ENCODE measurements around the gene JAM3.

Gene JAM3

DNA sequence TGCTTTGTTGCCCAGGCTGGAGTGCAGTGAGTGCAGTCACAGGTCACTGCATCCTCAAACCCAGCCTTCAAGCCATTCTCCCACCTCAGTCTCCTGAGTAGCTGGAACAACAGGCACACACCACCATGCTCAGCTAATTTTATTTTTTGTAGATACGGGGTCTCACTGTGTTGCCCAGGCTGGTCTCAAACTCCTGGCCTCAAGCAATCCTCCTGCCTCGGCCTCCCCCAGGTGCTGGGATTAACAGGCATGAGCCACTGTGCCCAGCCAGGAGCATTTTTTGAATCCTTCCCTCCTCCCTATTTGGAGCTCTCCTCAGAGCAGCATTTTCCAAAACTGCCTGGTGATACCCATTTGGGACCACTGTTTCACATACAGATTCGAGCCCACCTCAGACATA lies 77.7 kb downstream of the JAM3 start:
- no peak for DNase-seq (ENCODE audit: low read depth)

DNA sequence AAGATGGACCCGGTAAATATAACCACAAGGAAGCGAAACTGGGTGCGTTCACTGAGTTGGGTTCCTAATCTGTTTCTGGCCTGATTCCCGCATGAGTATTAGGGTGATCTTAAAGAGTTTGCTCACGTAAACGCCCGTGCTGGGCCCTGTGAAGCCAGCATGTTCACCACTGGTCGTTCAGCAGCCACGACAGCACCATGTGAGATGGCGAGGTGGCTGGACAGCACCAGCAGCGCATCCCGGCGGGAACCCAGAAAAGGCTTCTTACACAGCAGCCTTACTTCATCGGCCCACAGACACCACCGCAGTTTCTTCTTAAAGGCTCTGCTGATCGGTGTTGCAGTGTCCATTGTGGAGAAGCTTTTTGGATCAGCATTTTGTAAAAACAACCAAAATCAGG lies 80.5 kb downstream of the JAM3 start:
- DNase-seq (ENCODE audit: low read depth), result no peak

DNA sequence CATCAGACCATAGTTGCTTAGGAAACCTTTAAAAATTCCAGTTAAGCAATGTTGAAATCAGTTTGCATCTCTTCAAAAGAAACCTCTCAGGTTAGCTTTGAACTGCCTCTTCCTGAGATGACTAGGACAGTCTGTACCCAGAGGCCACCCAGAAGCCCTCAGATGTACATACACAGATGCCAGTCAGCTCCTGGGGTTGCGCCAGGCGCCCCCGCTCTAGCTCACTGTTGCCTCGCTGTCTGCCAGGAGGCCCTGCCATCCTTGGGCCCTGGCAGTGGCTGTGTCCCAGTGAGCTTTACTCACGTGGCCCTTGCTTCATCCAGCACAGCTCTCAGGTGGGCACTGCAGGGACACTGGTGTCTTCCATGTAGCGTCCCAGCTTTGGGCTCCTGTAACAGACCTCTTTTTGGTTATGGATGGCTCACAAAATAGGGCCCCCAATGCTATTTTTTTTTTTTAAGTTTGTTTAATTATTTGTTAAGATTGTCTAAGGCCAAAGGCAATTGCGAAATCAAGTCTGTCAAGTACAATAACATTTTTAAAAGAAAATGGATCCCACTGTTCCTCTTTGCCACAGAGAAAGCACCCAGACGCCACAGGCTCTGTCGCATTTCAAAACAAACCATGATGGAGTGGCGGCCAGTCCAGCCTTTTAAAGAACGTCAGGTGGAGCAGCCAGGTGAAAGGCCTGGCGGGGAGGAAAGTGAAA lies 81.5 kb downstream of the JAM3 start:
- DNase-seq (ENCODE audit: low read depth), result no peak

DNA sequence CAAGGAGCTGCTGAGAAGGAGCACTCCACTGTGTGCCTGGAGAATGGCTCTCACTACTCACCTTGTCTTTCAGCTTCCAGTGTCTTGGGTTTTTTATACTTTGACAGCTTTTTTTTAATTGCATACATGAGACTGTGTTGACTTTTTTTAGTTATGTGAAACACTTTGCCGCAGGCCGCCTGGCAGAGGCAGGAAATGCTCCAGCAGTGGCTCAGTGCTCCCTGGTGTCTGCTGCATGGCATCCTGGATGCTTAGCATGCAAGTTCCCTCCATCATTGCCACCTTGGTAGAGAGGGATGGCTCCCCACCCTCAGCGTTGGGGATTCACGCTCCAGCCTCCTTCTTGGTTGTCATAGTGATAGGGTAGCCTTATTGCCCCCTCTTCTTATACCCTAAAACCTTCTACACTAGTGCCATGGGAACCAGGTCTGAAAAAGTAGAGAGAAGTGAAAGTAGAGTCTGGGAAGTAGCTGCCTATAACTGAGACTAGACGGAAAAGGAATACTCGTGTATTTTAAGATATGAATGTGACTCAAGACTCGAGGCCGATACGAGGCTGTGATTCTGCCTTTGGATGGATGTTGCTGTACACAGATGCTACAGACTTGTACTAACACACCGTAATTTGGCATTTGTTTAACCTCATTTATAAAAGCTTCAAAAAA lies 82.3 kb downstream of the JAM3 start:
- no peak for DNase-seq (ENCODE audit: low read depth)

DNA sequence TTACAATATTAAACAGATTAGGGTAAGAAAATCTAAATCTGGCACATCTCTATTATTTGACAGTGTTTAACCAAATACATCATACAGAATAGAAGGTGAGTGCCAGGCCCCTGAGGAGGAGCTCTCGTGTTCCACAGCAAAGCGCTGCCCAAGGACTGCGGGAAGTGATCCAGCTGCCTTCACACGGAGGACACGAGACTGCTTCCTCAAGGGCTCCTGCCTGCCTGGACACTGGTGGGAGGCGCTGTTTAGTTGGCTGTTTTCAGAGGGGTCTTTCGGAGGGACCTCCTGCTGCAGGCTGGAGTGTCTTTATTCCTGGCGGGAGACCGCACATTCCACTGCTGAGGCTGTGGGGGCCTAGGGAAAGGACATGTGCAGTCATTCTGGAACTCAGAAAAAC lies 83.8 kb downstream of the JAM3 start:
- DNase-seq (ENCODE audit: low read depth), result no peak

DNA sequence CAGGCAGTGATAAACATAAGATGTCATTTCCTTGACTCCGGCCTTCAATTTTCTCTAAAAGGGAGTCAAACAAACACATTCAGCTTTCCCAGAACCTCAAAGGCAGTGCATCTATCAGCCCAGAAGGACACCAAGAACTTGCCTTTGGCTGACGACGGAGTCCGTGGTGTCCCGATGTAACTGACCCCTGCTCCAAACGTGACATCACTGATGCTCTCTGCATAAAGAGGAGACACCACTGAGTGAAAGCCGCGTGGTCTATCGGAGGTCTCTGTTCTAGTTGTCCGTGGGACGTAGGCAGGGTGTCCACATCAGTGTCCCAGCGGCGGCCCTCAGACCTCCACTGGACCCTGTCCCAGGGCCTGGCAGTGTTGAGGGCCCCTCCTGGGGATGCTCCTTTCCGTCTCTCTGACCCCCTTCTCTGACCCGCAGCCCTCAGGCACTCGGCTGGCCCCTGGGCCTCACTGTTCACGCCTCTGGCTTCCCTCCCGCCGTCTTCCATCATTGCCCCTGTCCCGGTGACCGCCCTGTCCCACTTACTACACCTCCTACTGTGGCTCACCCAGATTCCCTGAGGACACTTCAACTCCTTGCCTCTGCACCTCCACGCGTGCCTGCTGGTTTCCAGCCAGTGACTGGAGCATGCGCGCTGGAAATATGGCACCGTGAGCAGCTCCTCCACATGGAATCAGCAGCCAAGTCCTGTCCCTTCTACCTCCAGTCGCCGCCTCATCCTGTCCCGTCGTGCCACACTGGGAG lies 84.5 kb downstream of the JAM3 start:
- no peak for DNase-seq (ENCODE audit: low read depth)

DNA sequence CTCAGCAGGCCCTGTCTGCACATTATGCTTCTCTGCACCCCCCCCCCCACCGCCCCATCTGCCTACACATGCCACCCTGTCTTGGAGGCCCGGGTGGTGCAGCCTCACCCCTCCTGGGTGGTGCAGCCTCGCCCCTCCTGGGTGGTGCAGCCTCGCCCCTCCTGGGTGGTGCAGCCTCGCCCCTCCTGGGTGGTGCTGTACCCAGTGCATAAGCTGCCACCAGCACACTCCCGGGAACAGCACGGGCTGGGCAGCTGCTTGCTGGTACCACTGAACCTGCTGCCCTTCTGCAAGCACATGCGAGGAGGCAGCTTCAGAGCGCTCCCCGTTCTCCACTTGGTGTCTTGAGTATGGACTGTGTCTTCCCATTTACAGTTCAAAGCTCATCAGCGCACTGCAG lies 85.6 kb downstream of the JAM3 start:
- no peak for DNase-seq (ENCODE audit: low read depth)

DNA sequence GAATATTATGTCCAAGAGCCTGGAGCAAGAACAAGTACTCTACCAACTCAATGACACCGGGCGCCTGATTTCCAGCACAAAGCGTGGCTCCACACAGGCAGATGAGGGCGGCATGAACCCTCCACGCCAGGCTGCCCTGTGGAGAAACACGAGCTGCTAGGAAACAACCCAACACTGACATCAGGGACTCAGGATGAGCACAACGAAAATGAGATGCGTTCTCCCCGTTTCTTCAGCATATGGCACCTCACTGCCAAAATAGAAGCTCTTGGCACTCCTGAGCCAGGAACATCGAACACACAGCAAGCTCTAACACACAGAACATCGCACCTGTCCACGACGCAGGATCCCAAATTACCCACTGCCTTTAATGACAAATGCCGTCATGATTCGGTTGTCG lies 86.6 kb downstream of the JAM3 start:
- no peak for DNase-seq (ENCODE audit: low read depth)

DNA sequence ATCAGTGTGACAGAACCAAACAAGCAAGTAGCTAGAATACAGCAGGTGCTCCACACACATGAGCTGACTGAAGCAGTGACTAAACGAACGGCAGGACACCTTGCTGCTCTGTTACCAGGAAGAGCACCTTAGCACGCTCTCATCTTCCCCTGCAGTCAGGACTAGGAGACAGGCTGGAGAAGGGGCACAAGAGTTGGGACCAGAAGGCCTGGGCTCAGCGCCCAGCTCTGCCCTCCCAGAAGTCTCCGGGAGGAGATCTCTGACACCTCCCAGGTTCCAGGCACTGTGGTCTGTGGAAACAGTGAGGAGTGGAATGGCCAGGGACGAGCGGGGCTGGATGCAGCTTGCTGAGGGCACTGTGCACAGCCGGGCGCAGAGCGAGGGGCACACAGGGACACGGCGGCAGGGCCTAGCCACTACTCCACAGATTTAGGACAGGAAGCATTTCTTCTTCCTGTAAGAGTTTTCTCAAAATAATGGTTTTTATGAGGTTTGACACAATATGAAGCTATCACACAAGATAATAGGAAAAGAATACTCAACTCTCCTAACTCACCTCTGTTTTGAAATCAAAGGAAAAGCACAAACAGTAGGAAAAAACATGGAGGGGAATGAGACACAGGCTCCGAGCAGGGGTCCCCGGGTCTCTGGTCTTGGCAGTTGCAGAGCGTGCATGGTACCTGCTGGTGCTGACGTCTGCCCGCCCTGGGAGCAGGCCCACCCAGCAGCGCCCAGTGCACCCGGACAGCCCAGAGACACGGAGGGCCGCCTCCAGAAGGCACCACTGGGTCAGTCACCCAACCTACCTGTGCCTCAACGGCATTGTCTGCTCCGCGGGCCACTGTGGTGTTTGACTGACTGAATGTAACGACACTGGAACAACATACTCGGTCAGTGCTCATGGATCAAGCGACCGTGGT lies 87.3 kb downstream of the JAM3 start:
- no peak for DNase-seq (ENCODE audit: low read depth)

DNA sequence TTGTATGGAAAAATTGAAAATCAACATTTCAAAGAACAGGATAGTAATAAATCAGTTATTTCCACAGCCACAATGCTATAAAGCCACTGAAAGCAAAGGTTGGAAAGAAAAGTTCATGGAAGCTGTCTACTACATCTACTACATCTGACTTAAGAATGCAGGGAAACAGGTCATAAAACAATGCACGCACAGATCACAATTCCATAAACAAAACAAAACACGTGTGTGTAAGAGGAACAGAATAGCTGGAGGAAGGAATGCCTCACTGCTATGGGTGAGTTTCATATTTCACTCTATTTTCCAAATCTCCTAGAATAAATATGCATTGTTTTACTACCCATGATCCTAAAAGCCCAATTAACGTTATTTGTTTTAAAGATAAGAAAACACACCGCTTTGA lies 88.6 kb downstream of the JAM3 start:
- DNase-seq (ENCODE audit: low read depth), result no peak

DNA sequence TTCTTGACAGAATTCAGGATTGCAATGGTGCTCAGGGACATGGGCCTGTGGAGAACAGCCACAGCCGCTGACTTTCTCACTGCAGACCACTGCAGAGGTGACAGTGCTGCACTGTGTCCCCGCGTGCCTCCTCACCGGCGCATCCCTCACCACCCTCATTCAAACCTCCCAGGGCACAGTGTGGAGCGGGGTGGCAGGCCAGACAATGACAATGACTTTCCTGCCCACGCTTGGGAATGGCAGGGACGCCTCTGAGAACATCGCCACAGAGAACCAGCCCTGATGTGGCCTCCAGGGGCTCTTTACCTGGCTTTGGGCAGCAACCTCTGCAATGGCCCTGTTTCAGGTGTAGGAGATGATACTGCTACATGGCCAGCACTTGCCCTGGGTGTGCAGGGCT lies 89.2 kb downstream of the JAM3 start:
- no peak for DNase-seq (ENCODE audit: low read depth)

DNA sequence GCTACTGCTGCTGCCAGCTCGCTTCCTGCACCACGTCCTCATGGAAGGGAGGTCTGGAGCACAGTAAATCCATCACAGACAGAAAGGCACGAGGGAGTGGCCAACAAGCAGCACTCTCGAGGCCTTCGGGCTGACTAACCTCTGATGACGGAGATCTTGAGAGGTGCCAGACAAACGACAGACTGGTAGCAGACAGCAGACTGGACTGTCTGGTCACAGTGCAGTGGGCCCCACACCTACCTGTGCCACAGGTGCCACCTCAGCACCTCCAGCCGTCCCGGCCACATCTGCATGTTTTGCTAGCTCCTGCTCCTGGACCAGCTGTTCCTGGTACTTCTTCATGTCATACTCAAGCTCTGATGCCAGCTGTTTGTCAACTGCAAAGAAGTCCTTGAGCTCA lies 90.8 kb downstream of the JAM3 start:
- no peak for DNase-seq (ENCODE audit: low read depth)

DNA sequence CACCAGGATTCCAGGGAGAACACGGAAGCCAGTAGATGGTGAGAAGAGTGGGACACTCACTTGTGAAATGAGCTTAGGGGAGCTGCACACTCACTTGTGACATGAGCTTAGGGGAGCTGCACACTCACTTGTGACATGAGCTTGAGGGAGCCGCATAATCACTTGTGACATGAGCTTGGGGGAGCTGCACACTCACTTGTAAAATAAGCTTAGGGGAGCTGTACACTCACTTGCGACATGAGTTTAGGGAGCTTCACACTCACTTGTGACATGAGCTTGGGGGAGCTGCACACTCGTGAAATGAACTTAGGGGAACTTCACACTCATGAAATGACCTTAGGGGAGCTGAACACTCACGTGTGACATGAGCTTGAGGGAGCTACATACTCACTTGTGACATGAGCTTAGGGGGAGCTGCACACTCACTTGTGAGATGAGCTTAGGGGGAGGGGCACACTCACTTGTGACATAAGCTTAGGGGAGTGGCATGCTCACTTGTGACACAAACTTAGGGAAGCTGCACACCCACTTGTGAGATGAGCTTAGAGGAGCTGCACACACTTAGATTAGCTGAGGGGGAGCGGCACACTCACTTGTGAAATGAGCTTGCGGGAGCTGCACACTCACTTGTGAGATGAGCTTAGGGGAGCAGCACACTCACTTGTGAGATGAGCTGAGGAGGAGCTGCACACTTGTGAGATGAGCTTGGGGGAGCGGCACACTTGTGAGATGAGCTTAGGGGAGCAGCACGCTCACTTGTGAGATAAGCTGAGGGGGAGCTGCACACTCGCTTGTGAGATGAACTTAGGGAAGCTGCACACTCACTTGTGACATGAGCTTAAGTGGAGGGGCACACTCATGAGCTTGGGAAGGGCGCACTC lies 95.9 kb downstream of the JAM3 start:
- DNase-seq (ENCODE audit: low read depth), result no peak

DNA sequence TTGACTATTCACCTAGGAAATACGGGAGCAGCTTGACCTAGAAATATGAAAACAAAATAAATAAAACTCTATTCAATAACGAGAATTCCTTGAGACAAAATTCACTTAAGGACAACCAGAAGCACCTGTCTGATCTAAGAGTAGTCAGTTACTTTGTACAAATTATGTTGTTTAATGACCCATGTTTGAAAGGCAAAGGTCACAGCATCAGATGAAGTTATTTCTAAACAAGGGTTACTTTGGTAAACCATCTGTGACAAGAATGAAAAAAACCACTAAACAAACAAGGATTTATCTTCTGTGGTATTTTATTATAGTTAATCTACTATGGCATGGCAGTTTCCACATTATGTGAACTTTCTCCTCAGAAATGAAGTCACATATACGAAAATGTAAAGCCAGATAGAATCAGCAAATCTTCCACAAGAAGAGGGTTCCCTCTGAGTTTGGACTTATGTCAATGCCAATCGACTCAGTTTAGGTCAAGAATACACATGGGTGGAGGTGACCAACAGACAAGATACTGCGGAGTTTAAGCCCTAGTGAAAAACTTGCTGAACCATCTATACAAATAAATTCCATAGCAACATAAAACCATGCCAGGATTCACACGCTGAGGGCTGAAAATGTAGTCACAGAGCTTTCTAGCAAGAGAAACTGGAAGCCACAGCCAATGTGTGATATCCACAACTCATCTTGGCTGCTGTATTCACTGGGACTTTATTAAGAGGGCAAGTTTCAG lies 101.5 kb downstream of the JAM3 start:
- DNase-seq (ENCODE audit: low read depth), result no peak

DNA sequence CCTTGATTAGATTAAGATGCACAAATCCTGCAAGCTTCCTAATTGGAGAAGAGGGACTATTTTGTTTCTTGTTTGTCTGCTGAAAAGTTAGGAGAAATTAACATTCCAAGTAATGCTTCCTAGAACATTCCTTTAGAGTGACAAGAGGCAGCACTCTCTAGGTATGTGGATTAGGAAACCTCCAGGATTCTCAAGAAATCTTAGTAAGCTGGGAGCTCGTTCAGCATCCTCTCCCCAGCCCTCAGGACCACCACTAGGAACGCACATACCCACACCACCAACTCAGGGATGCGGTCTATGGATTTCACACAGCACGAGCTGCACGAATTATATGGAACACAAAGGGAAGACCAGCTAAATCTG lies 102.0 kb downstream of the JAM3 start:
- DNase-seq (ENCODE audit: low read depth), result no peak

DNA sequence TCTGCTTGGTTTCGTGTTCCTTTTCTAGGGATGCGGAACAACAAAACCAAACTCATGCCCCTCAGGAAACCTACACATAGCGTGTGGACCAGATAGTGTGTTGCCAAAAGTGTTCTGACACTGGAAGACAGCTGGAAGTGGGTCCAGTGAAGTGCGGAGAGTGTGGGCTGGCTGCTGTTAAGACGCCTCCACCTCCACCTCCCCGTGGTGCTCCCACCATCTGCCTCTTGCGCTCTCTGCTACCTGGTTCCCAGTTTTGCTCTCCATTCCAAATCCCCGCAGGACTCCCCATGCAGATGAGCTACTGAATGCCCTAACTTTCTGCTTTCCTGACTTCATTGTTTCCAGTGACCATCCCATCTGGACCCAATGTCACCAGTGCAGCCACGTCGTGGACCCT lies 103.1 kb downstream of the JAM3 start:
- no peak for DNase-seq (ENCODE audit: low read depth)

DNA sequence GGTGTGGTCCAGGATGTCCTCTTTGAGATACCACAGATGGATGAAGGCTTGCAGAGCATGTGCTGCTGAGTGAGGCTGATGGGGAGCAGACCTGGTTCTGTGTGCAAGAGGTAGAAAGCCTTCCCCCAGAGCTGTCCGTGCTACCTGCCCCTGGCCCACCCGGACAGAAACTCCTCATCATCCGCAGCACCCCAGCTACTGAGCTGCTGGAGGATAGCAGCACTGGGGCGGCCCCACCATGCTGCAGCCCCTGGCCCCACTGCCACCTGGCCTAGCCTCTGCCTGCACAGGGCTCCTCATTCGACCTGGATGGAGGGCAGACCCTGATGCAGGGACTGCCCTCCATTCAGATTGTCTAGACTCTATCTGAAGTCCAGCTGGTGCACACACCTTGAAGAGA lies 104.4 kb downstream of the JAM3 start:
- DNase-seq (ENCODE audit: low read depth), result no peak

DNA sequence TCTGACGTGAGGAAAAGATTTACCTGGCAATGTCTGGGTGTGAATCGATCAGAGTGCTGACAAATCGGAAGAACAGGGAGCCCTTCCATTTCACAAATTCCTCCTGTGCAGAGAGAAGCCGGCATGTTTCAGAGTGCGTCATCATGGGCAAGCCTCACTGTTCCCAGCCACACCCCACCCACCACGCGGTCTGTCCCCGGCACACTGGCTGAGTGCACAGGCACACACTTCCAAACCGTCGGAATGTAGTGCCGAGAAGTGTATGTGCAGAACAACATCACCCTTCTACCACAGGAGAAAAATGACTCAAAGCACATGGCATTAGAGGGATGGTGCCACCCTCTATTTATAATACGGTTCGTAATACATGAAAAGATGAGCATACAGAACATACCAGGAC lies 107.4 kb downstream of the JAM3 start:
- DNase-seq (ENCODE audit: low read depth), result no peak

DNA sequence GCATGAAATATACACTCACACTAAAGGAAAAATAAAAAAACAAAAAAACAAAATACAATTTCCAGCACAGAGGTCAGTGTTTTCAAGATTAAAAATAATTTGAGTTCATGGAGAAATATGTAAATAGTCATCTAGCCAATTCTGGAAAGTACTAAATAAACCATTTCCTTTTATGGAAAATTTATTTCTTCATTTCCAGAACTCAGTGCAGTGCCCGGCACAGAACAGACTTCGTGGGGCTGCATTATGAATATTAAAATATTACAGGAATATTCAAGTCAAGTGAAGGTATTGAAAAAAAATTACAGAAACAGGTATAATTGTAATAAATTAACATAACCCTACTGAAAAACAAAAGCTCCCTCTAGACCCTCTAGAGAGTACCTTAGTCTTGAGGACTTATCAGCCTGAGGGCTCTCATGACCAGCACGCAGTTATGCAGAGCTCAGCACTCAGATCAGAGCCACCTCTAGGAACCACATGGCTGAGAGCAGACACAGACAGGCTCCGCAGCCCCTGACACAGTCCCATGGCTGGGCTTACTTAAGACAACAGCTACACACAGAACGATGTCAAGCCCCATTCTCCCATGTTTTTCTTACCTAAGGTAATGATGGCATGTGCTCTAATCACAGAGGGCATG lies 109.3 kb downstream of the JAM3 start:
- no peak for DNase-seq (ENCODE audit: low read depth)

DNA sequence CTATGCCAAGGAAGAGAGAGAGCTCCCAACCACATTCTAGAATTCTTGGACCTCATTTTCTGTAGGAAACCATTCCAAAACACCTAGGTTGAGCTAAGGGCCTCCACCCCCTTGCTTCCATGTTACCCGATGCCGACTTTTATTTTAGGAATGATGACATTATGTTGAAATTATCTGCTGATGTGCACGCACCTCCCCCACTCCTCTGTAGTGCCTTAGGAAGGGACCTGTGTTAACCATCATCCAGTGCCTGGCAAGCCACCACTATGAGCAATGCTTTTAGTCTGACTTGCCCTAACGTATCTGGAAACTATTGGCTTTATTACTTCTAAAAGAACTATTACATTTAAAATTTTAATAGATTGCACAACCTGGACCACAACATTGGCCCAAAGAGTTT lies 112.8 kb downstream of the JAM3 start:
- no peak for DNase-seq (ENCODE audit: low read depth)

Data from stimulated activated CD8-positive, alpha-beta memory T cell treated with anti-CD3 and anti-CD28 coated beads, Interleukin-4, amount 100 ng/mL, for 24 hours (primary cell).